Measurements from ENCODE around the gene ARCN1.

DNA sequence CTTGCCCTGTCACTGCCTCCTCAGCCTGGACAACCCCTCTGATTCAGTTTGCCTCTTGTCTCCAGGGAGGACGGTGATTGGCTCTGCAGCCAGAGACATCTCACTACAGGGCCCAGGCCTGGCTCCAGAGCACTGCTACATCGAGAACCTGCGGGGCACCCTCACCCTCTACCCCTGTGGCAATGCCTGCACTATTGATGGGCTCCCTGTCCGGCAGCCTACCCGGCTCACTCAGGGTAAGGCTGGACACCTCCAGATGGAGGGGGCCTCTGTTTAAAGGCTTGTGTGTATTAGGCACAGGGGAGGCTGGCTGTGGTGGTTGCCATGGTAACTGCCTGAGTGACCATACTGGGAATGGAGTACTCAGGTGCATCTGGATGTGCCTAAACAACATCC, 43.8 kb downstream of the ARCN1 start:
- TF ChIP-seq, protein P1, sequence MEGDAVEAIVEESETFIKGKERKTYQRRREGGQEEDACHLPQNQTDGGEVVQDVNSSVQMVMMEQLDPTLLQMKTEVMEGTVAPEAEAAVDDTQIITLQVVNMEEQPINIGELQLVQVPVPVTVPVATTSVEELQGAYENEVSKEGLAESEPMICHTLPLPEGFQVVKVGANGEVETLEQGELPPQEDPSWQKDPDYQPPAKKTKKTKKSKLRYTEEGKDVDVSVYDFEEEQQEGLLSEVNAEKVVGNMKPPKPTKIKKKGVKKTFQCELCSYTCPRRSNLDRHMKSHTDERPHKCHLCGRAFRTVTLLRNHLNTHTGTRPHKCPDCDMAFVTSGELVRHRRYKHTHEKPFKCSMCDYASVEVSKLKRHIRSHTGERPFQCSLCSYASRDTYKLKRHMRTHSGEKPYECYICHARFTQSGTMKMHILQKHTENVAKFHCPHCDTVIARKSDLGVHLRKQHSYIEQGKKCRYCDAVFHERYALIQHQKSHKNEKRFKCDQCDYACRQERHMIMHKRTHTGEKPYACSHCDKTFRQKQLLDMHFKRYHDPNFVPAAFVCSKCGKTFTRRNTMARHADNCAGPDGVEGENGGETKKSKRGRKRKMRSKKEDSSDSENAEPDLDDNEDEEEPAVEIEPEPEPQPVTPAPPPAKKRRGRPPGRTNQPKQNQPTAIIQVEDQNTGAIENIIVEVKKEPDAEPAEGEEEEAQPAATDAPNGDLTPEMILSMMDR (conservative IDR thresholded peaks at IDR 0.05; ENCODE audit: low read depth, low read length) = no peak
- TF ChIP-seq CHD1 (IDR thresholded peaks at IDR 0.05; ENCODE audit: low read depth, low read length) = no peak
- no peak for TF ChIP-seq MAZ (IDR thresholded peaks at IDR 0.05; ENCODE audit: borderline replicate concordance, low read depth, low read length)

All from IMR-90 (cell line).